ENCODE results near the gene TIPIN.

DNA sequence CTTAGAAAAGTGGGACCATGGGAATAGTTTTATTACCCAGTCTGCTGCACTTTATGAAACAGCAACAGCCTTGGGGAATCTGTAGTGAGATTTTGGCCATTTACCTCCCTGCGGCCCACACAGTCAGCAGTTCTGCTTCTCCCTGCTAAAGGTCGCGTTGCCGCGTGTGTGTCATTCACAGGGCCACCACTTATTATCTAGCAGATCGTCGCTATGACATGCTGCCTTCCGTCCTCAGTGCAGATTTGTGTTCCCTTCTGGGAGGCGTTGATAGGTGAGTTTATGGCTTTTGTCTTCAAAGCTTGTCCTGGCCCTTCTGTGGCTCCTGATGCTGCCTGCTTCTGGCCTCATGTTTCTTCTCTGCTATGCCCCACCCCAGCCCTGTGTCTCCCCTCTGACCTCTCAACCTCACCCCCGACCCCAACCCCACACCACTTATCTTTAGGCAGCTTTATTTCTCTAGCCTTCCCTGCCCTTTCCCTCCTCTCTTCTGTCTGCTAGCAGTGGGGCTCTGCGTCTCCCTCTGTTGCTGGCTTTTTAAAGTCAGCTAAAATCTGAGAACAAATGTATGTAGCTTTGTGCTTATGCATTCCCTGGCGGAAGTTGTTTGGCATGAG is 33.1 kb downstream of the TIPIN start:
- TF ChIP-seq, protein P1, sequence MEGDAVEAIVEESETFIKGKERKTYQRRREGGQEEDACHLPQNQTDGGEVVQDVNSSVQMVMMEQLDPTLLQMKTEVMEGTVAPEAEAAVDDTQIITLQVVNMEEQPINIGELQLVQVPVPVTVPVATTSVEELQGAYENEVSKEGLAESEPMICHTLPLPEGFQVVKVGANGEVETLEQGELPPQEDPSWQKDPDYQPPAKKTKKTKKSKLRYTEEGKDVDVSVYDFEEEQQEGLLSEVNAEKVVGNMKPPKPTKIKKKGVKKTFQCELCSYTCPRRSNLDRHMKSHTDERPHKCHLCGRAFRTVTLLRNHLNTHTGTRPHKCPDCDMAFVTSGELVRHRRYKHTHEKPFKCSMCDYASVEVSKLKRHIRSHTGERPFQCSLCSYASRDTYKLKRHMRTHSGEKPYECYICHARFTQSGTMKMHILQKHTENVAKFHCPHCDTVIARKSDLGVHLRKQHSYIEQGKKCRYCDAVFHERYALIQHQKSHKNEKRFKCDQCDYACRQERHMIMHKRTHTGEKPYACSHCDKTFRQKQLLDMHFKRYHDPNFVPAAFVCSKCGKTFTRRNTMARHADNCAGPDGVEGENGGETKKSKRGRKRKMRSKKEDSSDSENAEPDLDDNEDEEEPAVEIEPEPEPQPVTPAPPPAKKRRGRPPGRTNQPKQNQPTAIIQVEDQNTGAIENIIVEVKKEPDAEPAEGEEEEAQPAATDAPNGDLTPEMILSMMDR (IDR thresholded peaks at IDR 0.05) = no peak
- no peak for TF ChIP-seq POLR2AphosphoS5 (IDR thresholded peaks at IDR 0.05)

Measured in prostate gland (tissue), 2 donors.